Measurements from ENCODE around the gene CNTN4. TPM values are rescaled to one million over a fixed set of nuclear protein-coding genes. Genes with fewer than 3 reads are reported as not detected.
"Not testable (repeated sequence)": the region's sequence is repeated elsewhere in the genome, so short reads cannot be mapped to it uniquely, and the experiment has no call there.

Gene CNTN4
- total RNA-seq, 1 donor from 2014 or later, result not detected

DNA sequence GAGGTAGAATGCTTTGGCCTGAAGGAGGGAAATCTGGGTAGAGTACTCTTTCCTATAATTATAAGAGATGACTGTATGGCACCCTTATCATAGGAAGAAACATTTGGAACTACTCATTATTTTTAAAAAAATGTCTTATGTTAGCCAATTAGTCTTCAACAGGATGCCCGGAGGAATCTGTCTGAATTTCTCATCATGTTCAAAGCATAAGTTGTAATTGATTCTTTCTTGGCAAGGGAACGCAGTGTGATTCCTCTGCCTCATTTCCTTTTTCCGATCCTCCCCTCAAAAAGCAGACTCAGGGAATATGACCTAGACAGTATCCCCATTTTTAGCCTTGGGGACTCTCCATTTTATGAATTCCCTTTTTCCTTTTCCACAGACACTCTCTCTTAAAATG lies 846.5 kb downstream of the CNTN4 start:
- intact Hi-C loops (cut with micrococcal nuclease), result no loop called here

DNA sequence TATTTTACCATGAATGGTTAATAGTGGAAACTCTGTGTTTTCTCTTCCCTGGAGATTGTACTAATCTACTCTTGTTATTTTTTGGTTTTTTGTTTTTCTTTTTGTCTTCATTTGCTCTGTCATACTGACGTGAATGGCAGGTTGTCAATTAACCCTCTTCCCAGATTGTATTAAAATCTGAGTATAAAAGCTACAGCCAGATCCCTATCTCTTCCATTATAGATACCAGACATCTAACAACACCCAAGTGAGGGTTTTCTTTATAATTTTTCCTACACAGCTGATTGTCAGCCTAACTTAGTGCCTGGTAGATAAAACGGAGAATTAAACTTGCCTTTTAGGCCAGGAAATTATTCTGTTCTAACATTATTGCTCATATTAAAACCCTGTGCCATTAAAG lies 848.9 kb downstream of the CNTN4 start:
- intact Hi-C loops (cut with micrococcal nuclease), result no loop called here

DNA sequence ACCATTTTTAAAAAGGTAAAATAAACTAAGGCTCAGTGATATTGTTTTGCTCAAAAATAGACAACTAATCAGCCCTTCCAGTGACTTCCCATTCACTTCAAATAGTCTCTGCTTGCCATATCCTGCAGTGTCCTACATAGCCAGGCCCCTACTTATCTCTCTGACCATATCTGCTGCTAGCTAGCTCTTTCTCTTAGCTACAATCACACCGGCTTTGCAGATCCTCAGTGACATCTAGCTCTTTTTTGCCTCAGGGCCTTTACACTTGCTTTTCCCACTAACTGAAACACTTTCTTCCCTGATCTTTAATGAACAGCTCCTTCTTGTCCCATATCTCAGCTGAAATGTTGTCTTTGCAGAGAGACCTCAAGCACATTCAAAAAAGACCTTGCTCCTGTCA lies 850.2 kb downstream of the CNTN4 start:
- intact Hi-C loops (cut with micrococcal nuclease), result no loop called here

DNA sequence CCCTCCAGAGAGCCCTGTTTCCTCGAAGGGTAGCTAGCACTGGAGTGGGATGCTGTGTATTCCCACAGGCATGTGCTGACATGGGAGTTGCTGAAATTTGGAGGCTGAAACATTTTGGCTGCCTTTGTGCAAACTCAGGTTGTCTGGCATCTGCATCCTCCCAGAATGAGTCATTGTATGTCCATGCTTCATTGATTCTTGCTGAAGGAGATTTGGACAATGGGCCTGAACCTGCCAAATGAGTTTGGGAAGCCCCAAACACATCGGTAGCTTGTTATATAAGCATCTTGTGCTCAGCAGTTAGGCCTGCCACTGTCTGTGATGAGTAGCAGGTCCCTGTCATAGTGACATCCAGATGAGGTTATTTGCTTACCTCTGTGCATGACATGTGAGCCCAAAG lies 851.5 kb downstream of the CNTN4 start:
- intact Hi-C loops (cut with micrococcal nuclease), result no loop called here

DNA sequence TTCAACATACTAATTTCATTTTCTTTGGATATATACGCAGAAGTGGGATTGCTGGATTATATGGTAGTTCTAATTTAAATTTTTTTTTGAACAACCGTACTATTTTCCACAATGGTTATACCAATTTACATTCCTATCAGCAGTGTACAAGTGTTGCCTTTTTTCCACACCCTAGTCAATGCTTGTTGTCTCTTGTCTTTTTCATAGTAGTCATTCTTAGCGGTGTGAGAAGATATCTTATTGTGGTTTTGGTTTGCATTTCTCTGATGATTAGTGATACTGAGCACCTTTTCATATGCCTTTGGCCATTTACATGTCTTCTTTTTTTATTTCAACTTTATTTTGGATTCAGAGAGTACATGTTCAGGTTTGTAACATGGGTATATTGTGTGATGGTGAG lies 858.4 kb downstream of the CNTN4 start:
- intact Hi-C loops (cut with micrococcal nuclease), result no loop called here

DNA sequence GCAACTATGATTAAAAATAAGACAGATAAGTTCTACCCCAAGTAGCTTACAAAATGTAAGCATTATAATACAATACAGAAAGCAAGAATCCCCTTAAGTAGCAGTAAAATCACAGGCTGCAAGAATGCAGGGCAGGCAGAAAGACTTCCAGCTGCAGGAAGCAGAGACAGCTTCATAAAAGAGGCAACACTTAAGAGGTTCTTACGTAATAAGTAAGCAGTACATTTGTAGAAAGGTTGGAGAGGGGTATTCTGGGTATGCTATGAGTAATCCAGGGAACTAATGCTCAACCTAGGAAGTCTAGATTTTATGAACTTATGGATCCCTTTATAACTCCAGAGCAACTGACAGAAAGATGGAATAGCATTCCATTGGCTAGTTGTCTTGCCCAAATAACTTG lies 859.9 kb downstream of the CNTN4 start:
- intact Hi-C loops (cut with micrococcal nuclease), result no loop called here

DNA sequence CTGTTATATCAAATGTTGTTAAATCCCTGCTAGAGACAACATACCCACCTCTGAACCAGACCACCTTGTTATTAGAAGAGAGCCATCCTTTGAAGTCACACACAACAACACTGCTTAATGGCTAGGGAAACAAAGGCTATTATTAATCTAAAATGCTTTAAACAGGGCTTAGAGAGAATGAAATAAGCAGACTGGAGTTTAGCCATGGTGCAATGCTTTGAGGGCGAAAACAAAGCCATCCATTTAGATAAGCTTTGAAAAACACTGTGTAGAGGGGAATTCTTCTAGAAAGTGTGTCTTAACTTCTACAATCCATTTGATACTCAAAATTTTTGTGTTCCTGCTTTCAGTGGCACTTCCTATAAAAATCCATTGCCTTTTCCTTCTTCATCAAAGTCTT lies 862.9 kb downstream of the CNTN4 start:
- intact Hi-C loops (cut with micrococcal nuclease), result no loop called here

DNA sequence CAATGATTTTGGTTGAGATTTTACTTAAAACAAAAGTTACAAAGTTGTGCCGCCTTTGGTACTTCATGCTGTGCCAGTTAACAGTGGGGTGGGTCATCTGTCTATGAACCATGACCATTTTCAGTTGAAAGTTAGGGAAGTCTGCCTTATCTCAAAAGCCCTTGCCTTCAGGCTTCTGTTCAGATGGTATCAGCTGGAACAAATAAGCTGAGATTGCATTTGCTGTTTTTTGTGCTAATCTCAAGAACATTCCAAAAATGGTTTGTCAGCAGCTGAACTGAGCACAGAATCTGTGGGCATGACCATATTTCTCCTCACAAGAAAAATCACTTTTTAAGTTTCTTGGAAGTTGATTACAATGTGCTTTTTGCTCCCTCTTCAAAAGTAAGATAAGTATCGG lies 869.2 kb downstream of the CNTN4 start:
- intact Hi-C loops (cut with micrococcal nuclease), result no loop called here

DNA sequence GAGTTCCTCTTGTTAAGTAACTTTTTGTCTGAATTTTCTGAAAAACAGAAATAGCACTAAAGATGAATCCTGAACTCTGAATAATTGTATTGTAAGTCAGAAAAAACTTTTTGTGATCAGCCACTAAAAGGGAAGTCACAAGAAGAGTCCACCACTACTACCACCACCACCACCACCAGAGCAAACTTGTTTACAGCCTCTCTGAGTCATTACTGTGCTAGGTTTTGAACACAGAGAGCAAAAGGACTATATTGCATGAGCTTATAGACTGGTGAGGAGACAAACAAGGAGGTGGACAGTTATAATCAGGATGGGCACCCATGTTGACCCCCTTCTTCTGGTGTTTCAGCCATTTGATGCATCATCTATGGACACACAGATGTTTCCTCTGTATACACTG lies 869.8 kb downstream of the CNTN4 start:
- intact Hi-C loops (cut with micrococcal nuclease), result no loop called here

DNA sequence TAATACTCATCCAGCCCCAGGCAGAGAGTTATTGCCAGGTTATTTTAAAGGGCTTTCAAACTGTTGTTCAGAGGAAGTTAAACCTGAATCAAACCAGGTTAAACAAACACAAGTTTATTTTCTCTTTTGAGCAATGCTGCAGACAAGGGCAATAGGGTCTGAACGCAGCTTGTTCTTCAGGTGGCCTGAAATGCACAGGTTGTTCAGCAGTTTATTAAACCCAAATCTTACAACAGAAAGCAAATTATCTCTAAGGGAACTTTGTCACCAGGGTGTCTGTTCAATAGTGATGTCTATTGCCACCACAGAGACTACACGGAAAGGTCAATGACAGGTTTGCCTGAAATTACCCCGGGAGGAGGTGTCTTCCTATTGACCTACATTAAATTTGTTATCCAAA lies 877.5 kb downstream of the CNTN4 start:
- intact Hi-C loops (cut with micrococcal nuclease), result no loop called here

DNA sequence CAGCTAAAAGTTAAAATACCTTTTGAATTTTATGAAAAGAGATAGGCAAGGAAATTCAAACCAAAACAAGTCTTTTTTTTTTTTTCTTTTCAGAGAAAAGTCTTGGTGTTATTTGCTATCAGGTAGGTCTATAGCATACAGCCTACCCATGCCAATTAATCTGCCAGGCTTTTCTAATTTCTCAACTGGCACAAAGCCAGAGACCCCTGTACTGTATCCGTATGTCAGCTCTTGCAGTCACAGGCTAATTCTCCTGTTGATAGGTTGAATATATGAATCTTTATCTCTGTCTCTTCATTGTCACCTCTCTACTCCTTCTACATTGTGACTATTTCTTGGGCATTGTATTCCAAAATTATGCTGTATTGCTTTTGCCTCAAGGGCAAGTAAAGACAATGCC lies 878.1 kb downstream of the CNTN4 start:
- intact Hi-C loops (cut with micrococcal nuclease), result no loop called here

DNA sequence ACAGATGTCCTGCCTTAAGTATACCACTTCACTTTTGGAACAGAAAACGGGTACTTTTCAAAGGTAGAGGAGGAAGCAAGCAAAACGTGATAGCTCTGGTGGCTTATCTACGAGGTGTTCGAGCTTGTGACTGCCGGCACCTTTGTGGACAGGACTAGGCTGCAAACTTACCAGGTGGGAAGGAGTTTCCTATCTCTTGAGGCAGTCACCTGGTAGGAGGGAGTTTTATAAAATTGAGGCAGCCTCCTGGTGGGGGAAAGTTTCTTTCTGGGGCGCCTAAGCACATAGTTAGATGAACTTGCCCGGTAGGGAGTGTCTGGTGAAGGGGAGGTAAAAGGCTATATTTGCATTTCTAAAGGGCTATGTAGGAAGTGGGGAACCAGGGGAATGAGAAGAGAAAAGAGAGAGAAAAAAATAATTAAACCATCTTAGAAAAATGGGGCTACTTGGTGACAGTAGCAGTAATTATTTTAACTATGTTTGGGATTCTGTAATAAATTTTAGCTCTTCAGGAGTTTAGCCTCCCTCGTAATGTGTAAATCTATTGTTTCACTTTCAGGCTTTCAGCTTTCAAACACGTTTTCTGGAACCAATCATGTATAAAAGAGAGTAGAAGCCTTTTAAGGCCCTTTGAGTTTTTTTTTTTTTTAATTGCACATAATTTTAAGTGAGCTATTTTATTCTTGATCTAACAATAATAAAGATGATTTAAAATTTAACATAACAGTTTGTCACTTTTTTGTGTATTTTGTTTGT lies 880.5 kb downstream of the CNTN4 start:
- intact Hi-C loops (cut with micrococcal nuclease), result no loop called here

DNA sequence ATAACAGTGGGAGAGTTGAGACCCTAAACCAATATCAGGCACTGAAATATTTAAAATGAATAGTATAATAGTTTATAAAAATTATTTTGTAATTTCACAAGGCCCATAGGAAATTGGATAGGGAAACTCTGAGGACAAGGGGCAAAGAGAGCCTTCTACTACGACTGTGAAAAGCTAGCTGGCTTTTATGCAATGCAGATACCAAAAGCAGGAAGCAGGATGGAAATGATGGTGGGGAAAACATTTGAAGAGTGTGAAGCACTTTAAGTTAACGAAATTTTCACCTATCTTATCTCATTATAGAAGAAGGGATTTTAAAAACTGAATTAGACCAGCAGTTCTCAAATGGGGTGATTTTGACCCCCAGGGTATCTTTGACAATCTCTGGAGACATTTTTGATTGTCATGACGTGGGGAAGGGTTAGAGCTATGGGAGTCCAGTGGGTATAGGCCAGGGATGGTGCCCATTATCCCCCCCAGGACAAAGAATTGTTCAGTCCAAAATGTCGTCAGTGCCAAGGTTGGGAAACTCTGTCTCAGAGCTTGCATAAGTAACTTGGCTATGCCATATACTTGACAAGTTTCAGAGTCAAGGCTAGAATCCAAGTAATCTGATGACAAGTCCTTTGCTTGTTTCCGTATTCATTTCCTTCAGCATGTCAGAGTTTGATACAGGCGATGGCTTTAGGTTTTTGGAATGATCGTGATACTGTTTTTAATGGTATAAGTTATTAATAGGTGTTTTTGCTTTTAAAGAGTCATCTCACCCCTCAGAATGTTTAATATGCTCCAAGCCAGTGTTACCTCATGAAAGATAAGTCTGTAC lies 885.6 kb downstream of the CNTN4 start:
- intact Hi-C loops (cut with micrococcal nuclease), result no loop called here

DNA sequence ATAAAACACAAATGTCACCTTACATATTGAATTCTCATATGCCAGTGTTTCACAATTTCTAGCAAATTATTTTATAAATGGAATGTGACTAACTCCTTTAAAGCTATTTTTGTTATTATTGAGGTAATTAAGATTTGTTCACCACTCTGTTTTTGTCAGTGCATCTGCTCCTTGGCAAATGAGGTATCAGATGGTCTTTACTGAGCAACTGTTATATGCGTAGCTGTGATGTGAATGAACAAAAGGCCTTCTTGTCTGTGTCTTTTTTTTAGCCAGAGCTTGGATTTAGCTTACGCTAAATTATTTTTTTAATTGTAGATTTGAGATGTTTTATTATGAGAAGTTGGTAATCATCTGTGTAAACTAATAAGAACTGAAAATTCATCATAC lies 886.2 kb downstream of the CNTN4 start:
- intact Hi-C loops (cut with micrococcal nuclease), result no loop called here

DNA sequence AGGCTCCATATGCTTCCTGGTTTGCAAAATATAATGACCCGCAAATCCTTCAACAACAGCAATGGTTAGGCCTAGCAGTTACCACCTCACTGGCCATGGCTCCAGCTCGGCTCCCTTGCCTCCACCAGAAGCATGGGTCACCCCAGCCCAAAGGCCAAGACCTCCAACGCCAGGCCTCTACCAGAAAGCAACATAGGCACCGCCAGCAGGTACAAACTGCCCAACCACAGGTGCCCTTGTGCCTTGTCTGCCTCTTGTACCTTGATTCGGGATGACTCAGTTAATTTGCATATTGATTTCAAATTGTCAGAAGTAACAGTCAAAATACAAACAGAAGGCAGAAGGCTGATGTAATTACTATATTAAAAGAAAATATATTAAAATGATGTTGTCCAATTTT lies 886.8 kb downstream of the CNTN4 start:
- intact Hi-C loops (cut with micrococcal nuclease), result no loop called here

DNA sequence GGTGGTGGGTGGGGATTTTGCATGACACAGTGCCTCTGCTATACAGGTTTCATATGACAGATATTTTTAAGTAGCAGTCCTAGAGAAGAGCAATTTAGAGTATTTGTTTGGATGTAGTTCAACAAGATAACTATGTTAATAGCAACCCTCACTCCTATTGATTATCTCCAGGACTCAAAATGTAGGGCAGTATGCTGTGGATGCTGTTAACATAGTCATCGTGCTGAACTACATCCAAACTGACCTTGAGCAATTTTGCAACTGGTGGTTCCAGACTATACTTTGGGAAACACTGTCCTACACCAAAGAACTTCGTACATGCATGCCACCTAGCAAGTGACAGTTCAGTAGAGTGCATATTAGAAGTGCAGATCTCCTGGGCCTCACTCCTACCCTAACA lies 893.9 kb downstream of the CNTN4 start:
- intact Hi-C loops (cut with micrococcal nuclease), result no loop called here

DNA sequence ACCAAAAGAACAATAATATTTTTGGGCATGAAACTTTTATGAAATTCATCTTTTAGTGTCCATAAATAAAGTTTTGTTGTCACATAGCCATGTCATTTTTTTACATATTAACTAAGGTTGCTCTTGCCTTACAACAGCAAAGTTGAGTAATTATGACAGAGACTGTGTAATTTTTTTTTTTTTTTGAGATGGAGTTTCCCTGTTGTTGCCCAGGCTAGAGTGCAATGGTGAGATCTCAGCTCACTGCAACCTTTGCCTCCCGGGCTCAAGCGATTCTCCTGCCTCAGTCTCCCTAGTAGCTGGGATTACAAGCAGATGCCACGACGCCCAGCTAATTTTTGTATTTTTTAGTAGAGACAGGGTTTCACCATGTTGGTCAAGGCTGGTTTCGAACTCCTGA lies 894.5 kb downstream of the CNTN4 start:
- intact Hi-C loops (cut with micrococcal nuclease), result not testable (repeated sequence)

DNA sequence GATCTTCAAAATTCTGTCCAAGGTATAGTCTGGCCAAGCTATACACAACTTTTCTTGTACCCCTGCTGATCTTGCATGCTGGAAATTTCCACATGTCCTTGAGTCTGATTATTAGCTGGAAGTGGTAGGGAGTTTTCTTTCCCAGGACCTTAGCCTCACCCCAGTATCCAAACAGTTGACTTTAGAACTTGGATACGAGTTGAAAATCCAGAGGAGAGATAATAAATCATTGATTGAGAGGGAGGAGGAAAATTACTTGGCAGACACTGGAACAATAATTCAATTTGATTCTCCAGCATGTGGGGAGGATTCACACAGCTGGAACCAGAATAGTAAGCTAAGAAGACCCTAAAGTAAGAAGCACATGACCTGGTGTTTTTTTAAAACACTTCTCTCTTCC lies 895.1 kb downstream of the CNTN4 start:
- intact Hi-C loops (cut with micrococcal nuclease), result no loop called here

DNA sequence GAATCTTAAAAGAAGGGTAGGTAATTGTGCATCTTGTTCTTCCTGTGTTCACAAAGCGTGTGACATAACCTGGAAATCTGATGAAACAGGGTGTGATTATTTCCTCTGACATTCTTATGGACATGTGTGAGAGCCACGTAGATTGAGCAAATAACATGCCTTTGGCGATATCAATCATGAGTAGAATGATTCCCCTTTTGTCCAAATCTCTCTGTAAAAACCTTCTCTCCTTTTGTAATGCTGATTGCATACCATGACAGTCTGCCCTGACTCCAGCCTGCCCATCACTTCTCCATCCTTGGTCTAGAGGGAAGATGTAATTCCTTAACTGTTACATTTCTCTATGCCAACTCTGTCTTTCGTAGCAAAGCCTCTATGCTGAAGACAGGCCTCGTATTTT lies 896.5 kb downstream of the CNTN4 start:
- intact Hi-C loops (cut with micrococcal nuclease), result no loop called here

DNA sequence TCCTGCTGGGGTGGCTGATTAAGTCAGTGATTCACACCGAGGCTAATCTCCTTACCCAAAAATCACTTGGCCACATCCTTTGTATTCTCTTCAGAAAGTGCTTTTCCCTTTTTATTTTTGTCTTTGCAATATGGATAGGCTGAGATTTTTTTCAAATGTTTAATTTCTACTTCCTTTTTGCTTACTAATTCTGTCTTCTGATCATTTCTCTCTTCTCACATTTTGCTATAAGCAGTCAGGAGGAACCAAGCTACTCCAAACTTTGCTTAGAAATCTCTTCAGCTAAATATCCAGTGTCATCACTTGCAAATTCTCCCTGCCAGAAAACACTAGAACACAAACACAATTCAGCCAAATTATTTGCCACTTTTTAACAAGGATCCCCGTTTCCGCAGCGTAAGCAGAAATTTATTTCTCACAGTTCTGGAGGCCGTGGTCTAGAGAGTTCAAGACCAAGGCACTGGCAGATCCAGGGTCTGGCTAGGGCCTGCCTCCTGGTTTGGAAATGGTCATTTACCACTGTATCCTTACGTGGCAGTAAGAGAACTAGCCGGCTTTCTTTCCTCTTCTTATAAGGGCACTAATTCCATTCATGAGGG lies 906.6 kb downstream of the CNTN4 start:
- intact Hi-C loops (cut with micrococcal nuclease), result no loop called here

DNA sequence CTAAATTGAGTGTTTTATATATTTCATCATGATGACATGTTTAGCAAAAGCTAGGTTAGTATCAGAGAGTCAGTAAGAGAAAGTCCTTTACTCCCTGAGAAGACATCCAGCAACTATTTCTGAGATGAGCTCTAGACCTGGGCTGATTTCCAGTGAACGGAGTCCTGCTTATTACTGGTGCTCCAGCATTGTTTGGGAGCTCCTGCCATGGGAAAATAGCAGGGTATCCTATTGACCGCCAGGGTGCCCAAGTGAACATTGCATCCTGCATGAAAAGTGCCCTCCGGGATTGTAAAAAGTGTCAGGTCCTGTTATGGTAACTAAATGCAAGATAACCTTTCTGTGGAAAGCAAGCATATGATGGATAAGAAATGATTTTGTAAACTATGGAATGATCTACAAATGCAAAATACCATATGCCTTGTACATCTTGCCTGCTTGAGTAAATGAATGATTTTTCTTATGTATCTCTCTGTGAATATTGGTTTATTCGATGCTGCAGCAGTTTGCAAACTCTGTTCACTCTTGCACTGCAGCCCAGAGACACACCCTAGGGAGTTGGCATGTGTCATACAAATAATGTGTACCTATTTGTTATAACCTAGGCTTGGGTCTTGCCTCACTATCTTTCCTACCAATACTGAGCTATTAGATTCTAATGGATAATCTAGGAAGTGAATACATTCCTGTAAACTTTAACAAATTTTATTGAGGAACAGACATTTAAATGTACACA lies 914.8 kb downstream of the CNTN4 start:
- intact Hi-C loops (cut with micrococcal nuclease), result no loop called here

Measured in T-helper 1 cell treated with Interleukin-12 subunit alpha and Interleukin-12 subunit beta and Interleukin-4 antibody, amounts not matched to agents 30 ng/mL and 1 ng/mL, for 36 hours (primary cell).